ENCODE measurements around the gene RHEB.

The RHEB gene

GRCh38 chr7:151435103-151435916 lies 84.4 kb downstream of the RHEB start:
- DNase-seq (ENCODE audit: low spot score): no peak
- no peak for TF ChIP-seq CTCF (IDR thresholded peaks at IDR 0.05)
- H3K27ac ChIP-seq: peak overlapping the region; percentile 79 to 88
- no peak overlapping the region for H3K4me3 ChIP-seq

GRCh38 chr7:151434549-151434948 lies 85.1 kb downstream of the RHEB start:
- no peak overlapping the region for H3K4me3 ChIP-seq
- TF ChIP-seq CTCF (IDR thresholded peaks at IDR 0.05): no peak
- no peak overlapping the region for H3K27ac ChIP-seq
- no peak for DNase-seq (ENCODE audit: low spot score)

GRCh38 chr7:151433721-151434400 lies 85.8 kb downstream of the RHEB start:
- DNase-seq (ENCODE audit: low spot score): no peak
- no peak overlapping the region for H3K27ac ChIP-seq

GRCh38 chr7:151432658-151433521 lies 86.8 kb downstream of the RHEB start:
- DNase-seq (ENCODE audit: low spot score): no peak
- Histone ChIP-seq H3K27ac (no peak overlapping the region), H3K4me3 (no peak overlapping the region)
- no peak for TF ChIP-seq CTCF (IDR thresholded peaks at IDR 0.05)

More at GRCh38 chr7:151433721-151434400, 85.8 kb downstream of the RHEB start:
- TF ChIP-seq CTCF (IDR thresholded peaks at IDR 0.05): no peak
- H3K4me3 ChIP-seq: no peak overlapping the region

- DNase-seq (ENCODE audit: low spot score): no peak
- Histone ChIP-seq H3K4me3 (no peak overlapping the region), H3K27ac (no peak overlapping the region)
- no peak for TF ChIP-seq CTCF (IDR thresholded peaks at IDR 0.05)
Measured at GRCh38 chr7:151431768-151432311, 87.9 kb downstream of the RHEB start.

GRCh38 chr7:151431281-151431767 lies 88.4 kb downstream of the RHEB start:
- no peak overlapping the region for H3K4me3 ChIP-seq
- no peak for DNase-seq (ENCODE audit: low spot score)
- no peak for TF ChIP-seq CTCF (IDR thresholded peaks at IDR 0.05)
- no peak overlapping the region for H3K27ac ChIP-seq
